Skin of body (tissue), 1 donor: Measurements from ENCODE around the gene CALM1. TPM values are rescaled to one million over a fixed set of nuclear protein-coding genes. Genes with fewer than 3 reads are reported as not detected.

Source experiments
- total RNA-seq: library from RNA; depleted of rRNA; stranded (reverse); fragments of >200 nt; gene quantifications from one replicate; pipeline ENCODE4 v1.2.3, GENCODE V29; 2014

The CALM1 gene
- total RNA-seq, 1 donor from 2014 or later, result 325 TPM

Other genes starting within 250 kb of the CALM1 start
- 83.5 TPM for gene PSMC1, start 140.5 kb upstream of the CALM1 start, total RNA-seq
- gene NRDE2, start 65.1 kb upstream of the CALM1 start, total RNA-seq, result 11.0 TPM